Measurements from ENCODE around the gene KAZALD1.
A peak's percentile ranks its signal among the peaks of the same experiment; 100 is the strongest.

The KAZALD1 gene

DNA sequence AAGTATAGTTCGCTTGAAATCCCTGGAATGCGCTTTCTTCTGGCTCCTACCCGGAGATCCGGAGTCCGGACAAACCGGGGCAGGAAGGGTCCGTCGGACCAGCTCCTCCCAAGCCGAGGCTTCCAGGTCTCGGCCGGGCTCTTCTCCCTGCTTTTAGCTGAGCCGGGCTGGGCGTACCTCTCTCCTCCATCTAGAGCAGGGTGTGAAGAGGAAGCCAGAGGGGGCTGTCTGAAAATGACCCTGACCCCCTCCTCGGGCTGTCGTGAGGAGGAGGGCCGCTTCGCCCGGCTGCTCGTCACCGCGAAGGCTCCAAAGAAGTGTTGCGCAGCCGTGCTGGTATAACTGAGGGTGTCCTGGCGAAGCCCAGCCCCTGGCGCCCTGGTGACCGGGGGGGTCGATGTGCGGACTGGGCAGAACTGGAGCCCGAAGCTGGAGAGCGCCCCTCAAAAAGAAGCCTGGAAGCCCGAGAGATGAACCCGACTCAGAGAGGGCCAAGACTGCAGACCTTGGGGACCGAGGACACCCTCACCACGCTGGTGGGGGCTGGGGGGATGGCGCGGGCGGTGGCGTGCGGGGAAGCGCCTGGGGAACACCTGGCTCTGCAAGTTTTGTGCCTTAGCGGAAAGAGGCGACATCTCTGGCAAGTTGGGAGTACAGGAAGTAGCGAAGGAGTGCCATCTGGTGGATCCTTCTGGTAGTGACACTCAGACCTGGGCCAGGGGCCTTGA, 5.7 kb downstream of the KAZALD1 start:
- peak; percentile 82 for DNase-seq (ENCODE audit: low spot score)

- DNase-seq (ENCODE audit: low spot score): no peak
These were observed 7.7 kb downstream of the KAZALD1 start for GRCh38 chr10:101069441-101069840.

- DNase-seq (ENCODE audit: low spot score): no peak
These were observed 8.3 kb downstream of the KAZALD1 start for GRCh38 chr10:101070098-101070497.

DNA sequence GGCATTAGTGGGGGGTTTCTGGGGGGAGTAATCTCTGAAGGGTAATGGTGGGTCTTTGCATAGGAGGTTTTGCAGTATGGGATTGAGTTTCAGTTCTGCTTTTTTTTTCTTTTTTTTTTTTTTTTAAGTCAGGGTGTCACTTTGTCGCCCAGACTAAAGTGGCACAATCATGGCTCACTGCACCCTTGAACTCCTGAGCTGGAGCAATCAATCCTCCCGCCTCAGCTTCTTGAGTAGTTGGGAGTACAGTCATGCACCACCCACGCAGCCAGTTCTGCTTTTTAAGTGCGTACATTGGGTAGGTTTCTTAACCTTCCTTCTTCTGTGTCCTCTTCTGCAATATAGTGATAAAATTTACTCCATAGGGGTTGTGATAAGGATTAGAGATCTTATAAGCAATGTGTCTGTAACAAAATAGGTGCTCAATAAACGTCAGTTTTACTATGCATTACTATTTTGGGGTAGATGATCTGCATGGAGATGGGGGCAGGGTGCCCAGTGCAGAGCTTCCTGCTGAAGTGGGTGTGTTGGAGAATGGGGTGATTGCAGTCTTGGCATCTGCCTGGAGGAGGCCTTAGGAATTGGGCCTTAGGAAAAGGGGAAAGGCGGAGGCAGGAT, 9.6 kb downstream of the KAZALD1 start:
- DNase-seq (ENCODE audit: low spot score): no peak

DNA sequence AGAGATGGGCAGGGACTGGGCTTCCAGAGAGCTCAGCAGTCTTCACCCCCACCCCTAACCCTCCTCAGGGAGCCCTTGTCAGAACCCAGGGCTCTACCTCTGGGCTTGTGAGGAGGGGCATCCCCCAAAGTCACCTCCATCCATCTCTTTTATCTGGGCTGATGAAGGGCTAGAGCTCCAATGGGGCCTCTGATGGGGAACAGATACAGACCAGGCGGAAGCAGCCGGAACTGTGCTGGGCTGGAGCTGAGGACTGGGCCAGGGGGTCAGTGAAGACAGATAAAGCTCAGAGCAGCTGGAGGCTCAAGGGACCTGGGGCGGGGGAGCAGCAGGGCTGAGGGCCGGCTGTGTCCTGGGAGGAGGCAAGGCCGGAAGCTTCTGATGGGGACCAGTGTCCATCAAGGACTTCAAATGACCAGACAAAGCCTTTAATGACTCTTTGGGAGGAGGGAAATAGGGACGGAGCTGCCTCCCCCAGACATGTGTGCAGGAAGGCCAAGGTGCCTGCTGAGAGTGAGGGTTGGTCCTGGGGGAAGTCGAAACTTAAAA, 10.2 kb downstream of the KAZALD1 start:
- DNase-seq (ENCODE audit: low spot score): no peak

GRCh38 chr10:101072923-101073322, 11.1 kb downstream of the KAZALD1 start:
- no peak for DNase-seq (ENCODE audit: low spot score)

GRCh38 chr10:101073631-101074030, 11.8 kb downstream of the KAZALD1 start:
- no peak for DNase-seq (ENCODE audit: low spot score)

GRCh38 chr10:101075775-101076174, 14.0 kb downstream of the KAZALD1 start:
- DNase-seq (ENCODE audit: low spot score): no peak

DNA sequence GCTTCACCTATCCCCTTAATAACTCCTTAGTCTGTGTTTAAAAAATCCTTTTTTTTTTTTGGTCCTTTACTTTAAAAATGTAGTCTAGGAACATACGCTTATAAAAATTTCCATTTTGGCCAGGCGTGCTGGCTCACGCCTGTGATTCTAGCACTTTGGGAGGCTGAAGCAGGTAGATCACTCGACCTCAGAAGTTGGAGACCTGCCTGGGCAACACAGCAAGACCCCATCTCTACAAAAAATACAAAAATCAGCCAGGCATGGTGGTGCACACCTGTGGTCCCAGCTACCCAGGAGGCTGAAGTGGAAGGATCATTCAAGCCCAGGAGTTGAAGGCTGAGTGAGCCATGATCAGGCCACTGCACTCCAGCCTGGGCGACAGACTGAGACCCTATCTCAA, 14.8 kb downstream of the KAZALD1 start:
- no peak for DNase-seq (ENCODE audit: low spot score)

DNA sequence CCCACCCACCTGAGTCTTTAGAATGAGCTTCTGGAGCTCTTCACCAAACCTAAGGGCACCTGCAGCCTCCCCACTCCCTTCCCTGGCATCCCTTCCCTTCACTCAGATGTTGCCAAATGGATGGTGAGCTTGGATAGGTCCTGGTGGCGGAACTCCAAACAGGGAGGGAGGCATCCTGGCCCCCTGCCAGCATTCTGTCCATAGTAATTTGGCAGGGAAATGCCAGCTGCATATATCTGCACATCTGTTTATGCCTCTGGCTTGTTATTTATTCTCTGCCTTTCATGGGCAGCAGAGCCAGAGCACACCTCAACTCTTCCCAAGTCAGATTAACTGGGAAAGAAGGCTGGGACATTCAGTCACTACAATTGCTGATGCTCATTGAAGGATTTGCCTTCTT, 18.1 kb downstream of the KAZALD1 start:
- no peak for DNase-seq (ENCODE audit: low spot score)

DNA sequence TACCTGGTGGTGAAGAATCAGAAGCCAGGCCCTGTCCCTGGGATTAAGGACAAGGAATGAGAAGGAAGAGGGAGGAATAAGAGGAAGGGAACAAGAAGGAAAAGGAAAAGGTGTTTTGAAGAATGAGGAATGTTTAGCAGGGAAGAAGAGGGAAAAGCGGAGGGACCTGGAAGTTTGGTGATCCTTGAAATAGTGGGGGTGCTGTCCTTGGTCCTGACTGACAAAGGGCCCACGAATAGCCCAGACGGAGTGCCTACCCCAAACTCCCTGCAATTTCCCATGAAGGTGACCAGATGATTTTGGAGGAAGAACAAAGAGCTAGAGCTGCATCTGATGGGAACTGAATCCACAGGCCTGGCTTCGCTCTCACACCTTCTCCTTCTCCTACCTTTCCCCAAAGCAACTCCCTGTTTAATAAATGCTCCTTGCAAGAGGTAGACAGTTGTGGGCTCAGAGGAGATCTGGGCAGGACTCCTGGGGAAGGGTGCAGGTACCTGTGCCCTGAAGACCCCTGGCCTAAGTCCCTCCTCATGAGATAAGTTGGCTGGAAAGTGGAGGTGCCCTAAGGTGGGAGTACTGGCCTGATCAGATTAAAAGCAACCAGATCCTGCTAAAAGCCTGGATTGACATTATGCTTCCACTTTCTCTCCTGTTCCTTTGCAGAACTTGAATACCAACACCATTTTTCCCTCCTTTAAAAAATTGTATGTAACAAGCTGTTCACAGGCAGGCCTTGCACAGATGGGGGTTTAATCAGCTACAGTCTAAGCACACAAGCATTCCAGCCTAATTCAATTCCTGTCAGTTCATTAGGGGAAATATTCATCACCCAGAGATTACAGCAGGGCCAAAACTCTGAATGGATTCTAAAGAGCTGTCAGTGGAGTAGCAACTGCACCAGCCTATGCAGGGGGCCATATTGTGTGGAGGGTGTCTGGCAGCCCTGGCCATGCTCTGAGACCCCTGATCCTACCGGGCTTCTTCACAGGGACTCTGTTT, 19.4 kb downstream of the KAZALD1 start:
- peak; percentile 61 for DNase-seq (ENCODE audit: low spot score)

DNA sequence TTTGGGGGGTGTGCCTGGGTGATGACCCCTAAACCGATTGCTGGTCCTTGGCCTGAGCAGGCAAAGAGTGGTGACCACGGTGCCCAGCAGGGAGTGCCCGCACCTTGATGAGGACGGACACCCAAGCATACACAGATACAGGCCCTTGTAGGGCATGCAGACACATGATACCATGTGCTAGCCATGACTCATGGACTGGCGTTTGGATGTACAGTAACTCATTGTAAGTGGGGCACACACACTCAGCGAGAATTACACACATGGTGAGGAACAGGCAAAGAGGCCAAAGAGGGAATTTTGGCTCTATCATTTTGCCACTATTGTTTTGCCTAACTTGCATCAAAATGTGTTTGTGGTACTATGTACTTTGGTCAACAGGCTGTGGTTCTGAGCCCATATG, 24.1 kb downstream of the KAZALD1 start:
- DNase-seq (ENCODE audit: low spot score): no peak

GRCh38 chr10:101087376-101087775, 25.6 kb downstream of the KAZALD1 start:
- DNase-seq (ENCODE audit: low spot score): no peak

GRCh38 chr10:101087965-101088364, 26.2 kb downstream of the KAZALD1 start:
- no peak for DNase-seq (ENCODE audit: low spot score)

GRCh38 chr10:101089520-101090299, 27.9 kb downstream of the KAZALD1 start:
- no peak for DNase-seq (ENCODE audit: low spot score)

DNA sequence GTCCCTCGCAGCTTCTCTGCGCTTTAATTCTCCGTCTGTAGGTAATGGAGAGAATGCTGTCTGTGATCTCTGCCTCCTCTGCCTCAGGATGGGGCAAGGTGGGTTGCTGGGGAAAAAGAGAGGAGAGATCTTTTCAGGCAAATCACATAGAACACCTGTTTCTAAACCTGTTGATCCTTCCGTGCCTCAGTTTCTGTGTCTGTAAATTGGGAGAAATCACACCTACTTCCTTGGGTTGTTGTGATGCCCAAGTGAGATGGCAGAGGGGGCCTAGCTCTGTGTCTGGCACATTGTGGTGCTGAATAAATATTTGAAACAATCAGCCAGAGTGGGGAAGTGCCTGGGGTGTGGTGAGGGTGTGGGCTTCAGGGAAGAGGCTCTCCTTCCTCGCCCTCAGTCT, 28.8 kb downstream of the KAZALD1 start:
- no peak for DNase-seq (ENCODE audit: low spot score)

DNA sequence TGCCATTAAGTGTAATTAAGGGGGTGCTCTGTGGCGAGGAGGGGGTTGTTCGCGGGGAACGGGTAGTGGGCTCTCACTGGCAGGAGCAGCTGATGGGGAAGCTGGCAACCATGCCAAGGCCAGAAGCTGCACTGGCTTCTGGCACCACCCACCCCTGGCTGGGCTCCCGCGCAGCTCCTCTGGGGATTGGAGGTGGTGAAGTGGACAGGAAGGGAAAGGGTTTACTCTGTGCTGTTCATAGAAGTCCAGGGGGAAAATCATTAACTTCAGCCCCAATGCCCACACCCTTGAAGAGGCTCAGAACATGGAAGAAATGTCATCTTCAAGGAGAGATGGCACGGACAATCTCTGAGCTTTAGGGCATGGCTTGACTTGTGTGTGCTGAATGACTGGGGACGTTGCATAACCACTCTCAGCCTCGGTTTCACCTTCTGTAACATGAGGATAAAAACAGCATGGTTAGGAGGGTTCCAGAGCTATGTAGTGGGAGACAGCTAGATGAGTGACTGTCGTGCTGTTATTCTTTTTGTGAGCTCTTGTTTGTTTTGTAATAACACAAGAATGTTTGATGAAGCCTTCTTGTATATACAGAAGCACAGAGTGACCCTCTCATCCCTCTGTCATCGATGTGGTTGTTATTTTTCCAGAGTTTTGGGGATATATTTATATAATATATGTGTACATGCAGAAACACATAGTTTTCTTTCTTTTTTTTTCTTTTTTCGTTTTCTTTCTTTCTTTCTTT, 29.9 kb downstream of the KAZALD1 start:
- DNase-seq (ENCODE audit: low spot score): no peak

GRCh38 chr10:101092881-101093354, 31.1 kb downstream of the KAZALD1 start:
- no peak for DNase-seq (ENCODE audit: low spot score)

DNA sequence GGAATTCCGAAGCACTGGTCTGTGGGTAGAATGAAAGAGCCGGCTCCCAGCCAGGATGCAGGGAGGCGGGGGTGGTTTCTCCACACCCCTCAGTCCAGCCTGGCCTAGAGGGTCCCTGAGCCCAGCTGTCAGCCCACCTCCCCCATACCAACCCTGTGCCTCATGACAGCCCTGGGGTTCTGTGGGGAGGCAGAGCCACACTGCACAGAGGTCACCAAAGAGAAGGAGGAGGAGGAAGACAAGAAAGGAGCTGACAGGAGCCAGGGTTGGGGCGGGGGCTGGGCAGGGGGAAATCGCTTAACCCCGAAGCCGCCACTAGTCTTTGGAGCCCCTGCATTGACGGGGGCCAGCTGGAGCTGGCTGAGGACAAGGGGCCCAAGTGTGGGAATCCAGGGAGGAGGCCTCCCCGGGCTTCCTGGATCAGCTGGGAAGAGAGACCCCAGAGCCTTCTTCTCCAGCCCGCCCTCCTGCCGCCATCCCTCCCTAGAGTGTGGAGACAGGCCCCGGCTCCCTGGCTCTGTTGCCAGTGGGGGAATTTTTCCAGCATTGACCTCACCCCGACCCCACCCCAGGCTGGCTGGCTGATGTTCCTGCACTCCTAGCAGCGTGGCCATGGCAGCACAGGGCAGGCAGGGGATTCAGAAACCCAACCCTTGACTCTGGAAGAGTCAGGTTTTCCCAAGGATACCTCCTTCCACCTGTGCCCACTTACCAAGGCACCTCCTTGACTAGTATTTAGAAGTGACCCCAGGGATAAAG, 32.5 kb downstream of the KAZALD1 start:
- no peak for DNase-seq (ENCODE audit: low spot score)

DNA sequence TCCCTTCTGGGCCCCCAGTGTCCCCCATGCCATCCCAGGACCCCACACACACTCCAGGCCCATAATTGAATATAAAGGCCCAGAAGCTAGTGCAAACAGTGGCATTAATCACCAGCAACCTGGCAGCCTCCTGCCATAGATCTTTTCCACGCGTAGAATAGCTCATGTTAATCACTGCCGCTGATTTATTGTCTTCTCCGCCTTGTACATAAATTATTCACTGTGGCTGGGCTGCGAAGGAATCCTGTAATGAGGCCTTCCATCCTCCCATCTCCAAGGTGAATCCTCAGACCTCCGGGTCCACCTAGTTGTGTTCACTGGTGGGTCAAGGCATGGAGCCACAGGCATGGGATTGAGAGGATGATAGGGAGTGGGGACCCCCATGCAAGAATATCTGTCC, 33.2 kb downstream of the KAZALD1 start:
- DNase-seq (ENCODE audit: low spot score): no peak

All from AG08396 (cell line).